B cell (primary cell): ENCODE measurements around the gene HOXA5. TPM values are rescaled to one million over a fixed set of nuclear protein-coding genes. Genes with fewer than 3 reads are reported as not detected.

ENCODE experiments used
- ATAC-seq: fragments of 200-7000 bp; cut with Tn5 transposase; one replicate; pipeline ENCODE4 v1.10.0; 2021; ENCODE audit warnings: low read depth, mild to moderate bottlenecking, moderate number of reproducible peaks, moderate library complexity
- CTCF ChIA-PET: fragments of 350-600 bp; sonication (Branson Sonifier 250); formaldehyde crosslinking; loops from one replicate; lab custom pipeline; 2021; ENCODE audit warnings: antibody characterized with exemption, inconsistent platforms; lab: Charles Lee
- POLR2A ChIA-PET: fragments of 350-600 bp; sonication (Branson Sonifier 250); formaldehyde crosslinking; loops from one replicate; lab custom pipeline; 2021; ENCODE audit warnings: antibody characterized with exemption; lab: Charles Lee
- DNase-seq: peaks from one replicate; pipeline ENCODE4 v3.0.0; 2013
- H2AFZ ChIP-seq: 2 replicates; pipeline ENCODE4 v1.6.1; 2012; ENCODE audit warnings: mild to moderate bottlenecking, low read depth, low read length; ENCODE audit not compliant: insufficient read depth, poor library complexity, severe bottlenecking
- H3K27ac ChIP-seq, 2 donors: 1 replicate in 1 of 2; 2 replicates in 1 of 2; pipeline ENCODE4 v1.5.1; 2012 to 2013; ENCODE audit warnings: low read length in 2 of 2, mild to moderate bottlenecking in 2 of 2, moderate library complexity in 1 of 2
- H3K27me3 ChIP-seq, 4 experiments: fragments of 200-600 bp in 1 of 4; sonication (generic) in 1 of 4; replicated peaks in 1 of 4; 1 replicate in 2 of 4; 2 replicates in 2 of 4; pipeline versions ENCODE4 v1.6.1 to v1.7.0; 2013 to 2016; ENCODE audit warnings: low read length in 3 of 4, mild to moderate bottlenecking in 2 of 4, mixed read lengths in 1 of 4, moderate library complexity in 1 of 4; ENCODE audit not compliant: insufficient read depth in 4 of 4, control insufficient read depth in 3 of 4; ENCODE audit errors: control extremely low read depth in 1 of 4
- H3K36me3 ChIP-seq, 2 experiments: replicated peaks in 1 of 2; 1 replicate in 1 of 2; 2 replicates in 1 of 2; pipeline versions ENCODE4 v1.6.1 to v1.7.1; 2013; ENCODE audit warnings: low read length in 1 of 2; ENCODE audit not compliant: insufficient read depth in 2 of 2, control insufficient read depth in 1 of 2; ENCODE audit errors: control extremely low read depth in 1 of 2, extremely low read depth in 1 of 2
- H3K4me1 ChIP-seq, 2 donors: fragments of 200-600 bp in 1 of 2; sonication (generic) in 1 of 2; 1 replicate in 1 of 2; 2 replicates in 1 of 2; pipeline versions ENCODE4 v1.5.1 to v1.6.1; 2013 to 2017; ENCODE audit warnings: low read length in 2 of 2; ENCODE audit not compliant: control insufficient read depth in 2 of 2, insufficient read depth in 2 of 2
- H3K4me2 ChIP-seq: replicated peaks from 2 replicates; pipeline ENCODE3; 2012; ENCODE audit warnings: mild to moderate bottlenecking, low read depth, low read length; ENCODE audit not compliant: poor library complexity, severe bottlenecking
- H3K4me3 ChIP-seq, 5 experiments: fragments of 200-600 bp in 1 of 5; sonication (generic) in 1 of 5; 1 replicate in 3 of 5; 2 replicates in 2 of 5; pipeline versions ENCODE4 v1.5.1 to v1.7.0; 2011 to 2016; ENCODE audit warnings: low read length in 4 of 5, mild to moderate bottlenecking in 4 of 5, low read depth in 2 of 5, control low read depth in 1 of 5, moderate library complexity in 1 of 5; ENCODE audit not compliant: insufficient read depth in 1 of 5; ENCODE audit errors: control extremely low read depth in 1 of 5, extremely low read depth in 1 of 5
- H3K79me2 ChIP-seq: fragments of 200-600 bp; sonication (generic); one replicate; pipeline ENCODE4 v1.6.0; 2016; ENCODE audit warnings: low read length; ENCODE audit not compliant: control insufficient read depth, insufficient read depth
- H3K9ac ChIP-seq: fragments of 200-600 bp; sonication (generic); 2 replicates; pipeline ENCODE4 v1.6.1; 2017; ENCODE audit warnings: mild to moderate bottlenecking, low read length, moderate library complexity
- H3K9me3 ChIP-seq, 3 donors: one replicate each; pipeline versions ENCODE4 v1.6.1 to v1.7.1; 2013; ENCODE audit warnings: low read length in 2 of 3; ENCODE audit not compliant: control insufficient read depth in 2 of 3, insufficient read depth in 1 of 3; ENCODE audit errors: control extremely low read depth in 1 of 3
- H4K20me1 ChIP-seq: 2 replicates; pipeline ENCODE4 v1.6.0; 2012; ENCODE audit warnings: mild to moderate bottlenecking, low read length; ENCODE audit not compliant: insufficient read depth, control insufficient read depth, poor library complexity, severe bottlenecking
- H3K27ac Mint-ChIP-seq: one replicate; pipeline ENCODE4 v1.8.0; 2021; ENCODE audit warnings: mixed read lengths
- H3K27me3 Mint-ChIP-seq: one replicate; pipeline ENCODE4 v1.8.0; 2021; ENCODE audit warnings: mixed read lengths
- H3K4me1 Mint-ChIP-seq: one replicate; pipeline ENCODE4 v1.8.0; 2021; ENCODE audit warnings: mixed read lengths
- H3K4me3 Mint-ChIP-seq: one replicate; pipeline ENCODE4 v1.8.0; 2021; ENCODE audit warnings: mixed read lengths
- H3K9me3 Mint-ChIP-seq: one replicate; pipeline ENCODE4 v1.8.0; 2022; ENCODE audit warnings: mixed read lengths; ENCODE audit not compliant: insufficient read depth
- EZH2 ChIP-seq: IDR thresholded peaks from 2 replicates; pipeline ENCODE4 v1.6.1; 2012; ENCODE audit warnings: borderline replicate concordance, low read depth, mild to moderate bottlenecking, moderate library complexity, low read length; ENCODE audit not compliant: insufficient read depth, poor library complexity, severe bottlenecking
- WGBS: methylation state at CpG from one replicate; pipeline ENCODE4 v1.1.5; 2013; ENCODE audit warnings: missing lambda C conversion rate; ENCODE audit not compliant: insufficient coverage; 5-methylcytosine and 5-hydroxymethylcytosine counted together
- intact Hi-C: fragments of 100-400 bp; cut with micrococcal nuclease; formaldehyde crosslinking; loops from one replicate; pipeline ENCODE4 v1.10.0; 2022
- polyA plus RNA-seq: library from polyadenylated mRNA; depleted of rRNA; stranded (reverse); fragments of >200 nt; gene quantifications from 2 replicates; pipeline ENCODE4 v1.2.3, GENCODE V29; 2012
- total RNA-seq, 2 donors: library from RNA; stranded (reverse); fragments of 120-200 nt in 1 of 2; gene quantifications; 1 replicate in 1 of 2; 2 replicates in 1 of 2; pipeline versions ENCODE4 v1.2.3 to v1.2.4, GENCODE V29; 2013 to 2022
- TF ChIP-seq, protein P1 (sequence below): fragments of 200-600 bp; IDR thresholded peaks from one replicate; pipeline ENCODE4 v1.8.0; 2022; ENCODE audit warnings: antibody characterized with exemption, mild to moderate bottlenecking

Gene HOXA5
- total and polyA plus RNA-seq, 2 donors (not counting 1 experiment from before 2014, with no cell fraction given) = not detected

DNA sequence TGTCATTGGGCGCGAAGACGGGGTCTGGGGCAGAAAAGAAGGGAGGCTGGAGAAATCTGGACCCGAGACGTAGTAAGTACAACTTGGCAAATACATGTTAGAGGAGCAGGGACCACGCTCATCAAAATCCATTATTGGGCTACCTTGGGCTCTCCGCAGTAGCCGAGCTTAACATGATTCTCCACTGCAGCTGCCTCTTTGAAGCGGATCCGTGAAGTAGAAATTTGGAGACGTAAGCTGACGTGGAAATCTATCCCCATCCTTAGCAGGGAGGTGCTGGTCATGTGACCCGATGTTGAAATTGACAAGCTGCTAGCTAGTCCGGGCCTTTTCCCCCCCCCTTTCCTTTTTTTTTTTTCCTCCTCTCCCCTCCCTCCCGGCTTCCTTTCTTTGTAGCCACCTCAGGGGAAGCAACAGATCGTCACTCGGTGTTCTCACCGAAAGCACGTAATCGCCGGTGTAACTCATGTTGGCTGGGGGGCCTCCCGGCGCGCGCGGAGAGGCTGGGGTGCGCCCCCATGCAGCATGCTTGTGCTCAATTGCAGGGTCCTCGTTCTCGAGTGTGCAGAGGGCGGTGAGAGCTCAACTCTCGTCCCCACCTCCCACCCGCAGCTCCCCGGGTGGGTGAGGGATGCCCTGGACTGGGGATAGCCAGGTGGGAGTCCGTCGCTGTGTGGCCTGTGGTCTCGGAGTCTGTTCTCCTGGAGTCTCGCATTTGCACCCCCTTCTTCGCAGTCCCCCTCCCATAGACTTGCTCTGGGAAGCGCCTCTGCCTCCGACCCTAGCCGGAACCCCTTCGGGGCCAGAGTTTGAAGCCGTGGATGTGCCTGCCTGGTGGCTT is 41.8 kb upstream of the HOXA5 start, which contains the start of gene HOXA11:
HOXA11 (minus strand) TSS at position 220 of the 841 bp plus-strand sequence; CDS start at position 132, 88 bp downstream.
- Histone ChIP-seq H3K9me3 (peaks cover 0 to 75% (median 9%) of the 10 kb centered on the region in 3 donors), H3K79me2 (no peaks in the 10 kb centered on the region), H2AFZ (peak within 1 kb of the TSS; percentile 36), H4K20me1 (no peaks in the 10 kb centered on the region), H3K4me3 (peak within 1 kb of the TSS in 4 of 5 experiments; percentile 11 to 28 (median 19)), H3K36me3 (no peaks in the 10 kb centered on the region), H3K4me1 (peaks cover 50 to 71% of the 10 kb centered on the region in 2 donors), H3K4me2 (peak within 1 kb of the TSS; percentile 71), H3K27me3 (peaks cover 0 to 96% (median 80%) of the 10 kb centered on the region in 4 experiments), H3K27ac (no peak within 1 kb of the TSS), H3K9ac (peak within 1 kb of the TSS; percentile 26)
- Mint-ChIP-seq H3K4me3 (peak within 1 kb of the TSS; percentile 78), H3K27ac (peak within 1 kb of the TSS; percentile 77), H3K4me1 (peaks cover 41% of the 10 kb centered on the region), H3K9me3 (no peaks in the 10 kb centered on the region), H3K27me3 (peaks cover 77% of the 10 kb centered on the region)
- intact Hi-C loops = loop anchor here (2.0 to 5.0 kb wide), 2 partner anchors 20 to 33 kb away; partner anchors contain the start of gene HOXA3
- peak; percentile 50 for TF ChIP-seq EZH2
- TF ChIP-seq, protein P1, sequence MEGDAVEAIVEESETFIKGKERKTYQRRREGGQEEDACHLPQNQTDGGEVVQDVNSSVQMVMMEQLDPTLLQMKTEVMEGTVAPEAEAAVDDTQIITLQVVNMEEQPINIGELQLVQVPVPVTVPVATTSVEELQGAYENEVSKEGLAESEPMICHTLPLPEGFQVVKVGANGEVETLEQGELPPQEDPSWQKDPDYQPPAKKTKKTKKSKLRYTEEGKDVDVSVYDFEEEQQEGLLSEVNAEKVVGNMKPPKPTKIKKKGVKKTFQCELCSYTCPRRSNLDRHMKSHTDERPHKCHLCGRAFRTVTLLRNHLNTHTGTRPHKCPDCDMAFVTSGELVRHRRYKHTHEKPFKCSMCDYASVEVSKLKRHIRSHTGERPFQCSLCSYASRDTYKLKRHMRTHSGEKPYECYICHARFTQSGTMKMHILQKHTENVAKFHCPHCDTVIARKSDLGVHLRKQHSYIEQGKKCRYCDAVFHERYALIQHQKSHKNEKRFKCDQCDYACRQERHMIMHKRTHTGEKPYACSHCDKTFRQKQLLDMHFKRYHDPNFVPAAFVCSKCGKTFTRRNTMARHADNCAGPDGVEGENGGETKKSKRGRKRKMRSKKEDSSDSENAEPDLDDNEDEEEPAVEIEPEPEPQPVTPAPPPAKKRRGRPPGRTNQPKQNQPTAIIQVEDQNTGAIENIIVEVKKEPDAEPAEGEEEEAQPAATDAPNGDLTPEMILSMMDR = no peak
- POLR2A ChIA-PET = no interaction called here
- ATAC-seq = no peak
- WGBS = 16% methylated on average over 35 of the region's 43 CpGs
- DNase-seq = peak; percentile 62
- CTCF ChIA-PET = interaction anchor here (0.7 to 5.9 kb wide), 5 partner anchors 11 to 57 kb away, joined by 3 to 28 read pairs (median 11); partner anchors contain the start of gene HOXA13
